DMS 273 treated with DMSO at 0.1 percent for 48 hours (cell line): ENCODE results near the gene EIF3I.

Source experiments
- DNase-seq: peaks from one replicate; lab custom pipeline; 2025; lab: John Stamatoyannopoulos, UW

The EIF3I gene

GRCh38 chr1:32198237-32199042 is 23.8 kb upstream of the EIF3I start:
- no peak for DNase-seq

- no peak for DNase-seq
Observed at GRCh38 chr1:32199043-32199716, 23.0 kb upstream of the EIF3I start.

DNA sequence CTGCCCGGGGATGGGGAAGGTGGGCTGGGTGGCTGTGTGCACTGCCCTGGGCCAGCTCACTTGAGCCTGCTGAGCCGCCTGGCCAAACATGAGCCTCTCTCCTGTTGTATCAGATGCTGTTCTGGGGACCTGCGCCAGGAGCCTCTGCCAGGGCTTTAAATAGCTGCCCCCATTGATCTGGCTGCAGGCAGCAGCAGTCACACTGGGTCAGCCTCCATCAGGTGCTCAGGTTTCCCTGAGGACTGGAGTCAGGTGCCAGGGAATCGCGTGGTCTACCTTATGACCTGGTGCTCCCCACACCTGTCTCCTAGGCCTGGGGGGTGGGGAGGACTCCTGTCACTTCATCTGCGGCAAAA is 22.5 kb upstream of the EIF3I start:
- no peak for DNase-seq

DNA sequence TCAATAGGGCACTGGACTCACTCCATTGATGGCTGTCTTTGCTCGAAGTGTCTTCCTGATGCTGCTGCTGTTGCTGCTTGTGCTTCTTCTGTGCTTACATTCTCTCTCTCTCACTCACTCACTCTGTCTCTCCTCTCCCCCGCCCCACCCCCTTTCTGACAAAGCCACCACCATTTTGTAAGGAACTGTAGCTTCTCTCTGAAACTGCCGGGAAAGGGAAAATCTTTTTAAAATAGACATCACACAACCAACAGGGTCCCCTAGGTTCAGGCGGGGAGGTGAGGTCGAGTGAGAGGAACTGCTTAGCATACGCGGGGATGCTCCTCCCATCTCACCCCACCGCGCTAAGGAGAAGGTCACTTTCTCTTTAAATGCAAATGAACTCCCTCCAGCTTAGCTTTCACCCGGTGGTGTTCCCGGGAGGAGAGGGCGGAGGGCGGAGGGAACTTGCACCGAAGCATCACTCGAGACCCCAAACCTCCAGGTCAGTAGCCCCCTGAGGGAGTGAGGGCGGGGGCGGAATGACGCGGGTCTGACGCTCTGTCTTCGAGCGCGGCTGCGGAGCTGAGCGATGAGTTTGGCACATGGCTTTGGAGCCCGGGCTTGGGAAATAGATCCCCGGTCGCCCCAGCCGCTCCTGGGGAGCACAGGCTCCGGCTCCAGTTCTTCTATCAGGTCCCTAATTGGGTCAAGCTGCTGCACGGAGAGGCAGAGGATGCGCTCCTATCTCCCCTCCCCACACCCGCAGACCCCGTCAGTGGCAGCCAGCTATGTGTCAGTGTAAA is 21.8 kb upstream of the EIF3I start, which contains the start of gene CCDC28B:
Gene CCDC28B (plus strand): TSS at position 370 of the 785 bp plus-strand sequence. CDS start 1,341 bp downstream, outside the sequence.
- no peak for DNase-seq

DNA sequence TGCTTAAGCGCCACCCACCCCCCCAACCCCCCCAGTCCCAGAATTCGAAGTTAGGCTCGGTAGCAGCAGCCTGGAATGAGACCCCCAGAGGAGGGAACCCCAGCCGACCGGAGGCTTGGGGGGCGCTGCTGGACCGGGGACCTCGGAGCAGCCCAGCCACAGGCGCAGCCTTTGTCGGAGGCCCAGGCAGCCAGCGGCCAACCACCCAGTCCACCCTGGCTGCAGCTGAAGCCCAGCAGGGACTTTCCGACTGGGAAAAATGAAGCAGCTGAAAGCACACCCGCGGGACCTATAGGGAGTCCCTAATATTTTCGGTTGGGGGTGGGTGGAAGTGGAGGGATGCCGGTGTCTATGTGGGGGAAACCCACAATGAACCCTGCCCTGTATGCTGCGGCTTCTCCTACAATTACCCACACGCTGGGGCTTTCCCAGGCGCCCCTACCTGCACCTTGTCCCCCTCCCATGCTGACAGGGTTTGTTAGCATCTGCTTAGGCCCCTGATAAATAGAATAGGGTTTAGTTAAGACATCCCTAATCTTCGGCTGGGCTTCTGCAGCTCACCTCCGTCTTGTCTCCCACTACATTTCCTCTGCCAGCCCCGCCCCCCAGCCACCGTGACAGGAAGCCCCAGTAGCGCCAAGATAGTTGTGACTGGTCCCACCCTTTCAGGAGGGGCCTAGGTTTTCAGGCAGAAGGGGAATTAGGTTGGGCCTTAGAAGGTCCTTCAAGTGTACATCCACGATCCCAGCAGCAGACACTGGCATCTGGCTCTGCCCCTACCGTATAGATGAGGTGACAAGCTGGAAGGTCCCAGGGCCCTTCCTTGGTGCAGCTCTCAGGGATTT is 21.0 kb upstream of the EIF3I start:
- DNase-seq, result no peak

- DNase-seq, result no peak
Observed at GRCh38 chr1:32204943-32205361, 17.3 kb upstream of the EIF3I start.

GRCh38 chr1:32205401-32206370 is 16.5 kb upstream of the EIF3I start, which contains the start of gene IQCC:
TSS of gene IQCC (plus strand) at chr1:32205671. CDS start at chr1:32205682, 11 bp downstream.
- DNase-seq, result peak; percentile 42

DNA sequence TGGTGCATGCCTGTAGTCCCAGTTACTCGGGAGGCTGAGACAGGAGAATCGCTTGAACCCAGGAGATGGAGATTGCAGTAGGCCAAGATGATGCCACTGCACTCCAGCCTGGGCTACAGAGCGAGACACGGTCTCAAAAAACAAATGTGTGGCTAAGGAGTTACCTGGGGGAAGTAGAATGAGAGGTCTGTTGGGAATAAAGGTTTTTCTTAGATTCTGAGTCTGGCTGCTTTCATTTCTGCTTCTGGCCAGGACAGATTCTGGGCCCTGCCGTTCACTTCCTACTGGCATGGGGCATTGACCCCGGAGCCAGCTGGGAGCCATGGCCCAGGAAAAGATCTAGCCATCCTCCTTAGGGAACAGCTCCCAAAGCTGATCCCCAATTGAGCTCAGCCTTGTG is 13.7 kb upstream of the EIF3I start:
- no peak for DNase-seq

GRCh38 chr1:32208891-32209328 is 13.3 kb upstream of the EIF3I start, which contains the start of gene DCDC2B:
TSS of gene DCDC2B (plus strand) at chr1:32209089. CDS start at chr1:32209094, 5 bp downstream.
- DNase-seq, result peak; percentile 92

DNA sequence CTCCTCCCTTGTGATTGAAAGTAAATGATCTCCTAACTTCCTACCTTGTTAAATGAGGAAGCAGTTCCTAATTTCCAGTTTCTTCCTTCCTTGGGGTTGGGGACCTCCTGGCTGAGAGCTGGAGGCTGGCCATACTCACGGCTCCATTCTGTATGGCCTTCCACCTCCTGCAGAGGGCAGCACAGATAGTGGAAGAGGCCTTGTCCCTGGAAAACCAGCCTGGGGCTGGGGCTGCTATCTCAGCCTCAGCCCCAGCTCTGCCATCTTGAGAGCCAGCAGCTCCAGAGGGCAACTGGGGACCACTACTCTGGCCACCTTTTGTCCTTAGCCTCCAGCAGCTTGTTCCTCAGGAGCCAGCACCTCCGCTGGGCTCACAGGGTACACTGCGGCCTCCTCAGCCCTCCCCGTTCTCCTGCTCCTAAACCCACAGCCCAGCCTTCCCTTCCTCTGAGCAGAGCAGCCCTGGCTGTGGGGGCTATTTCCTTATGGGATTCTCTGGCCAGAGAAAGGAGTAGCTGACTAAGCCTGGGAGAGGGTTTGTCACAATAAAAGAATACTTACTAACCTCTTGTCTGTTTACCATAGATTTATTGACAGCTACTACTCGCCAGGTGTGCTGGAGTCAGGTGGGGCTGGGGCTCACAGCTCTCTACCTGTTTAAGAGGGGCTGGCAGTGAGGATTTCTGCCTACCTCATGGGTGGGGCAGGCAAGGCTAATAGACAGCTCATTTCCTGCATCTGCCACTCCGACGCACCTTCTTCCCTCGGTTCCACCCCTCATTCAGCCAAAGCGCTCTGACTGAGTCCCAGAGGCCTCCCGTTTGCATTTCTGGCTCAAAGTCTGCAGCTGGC is 6.4 kb upstream of the EIF3I start:
- DNase-seq, result no peak

- DNase-seq, result no peak
Observed at GRCh38 chr1:32216566-32216965, 5.6 kb upstream of the EIF3I start.

DNA sequence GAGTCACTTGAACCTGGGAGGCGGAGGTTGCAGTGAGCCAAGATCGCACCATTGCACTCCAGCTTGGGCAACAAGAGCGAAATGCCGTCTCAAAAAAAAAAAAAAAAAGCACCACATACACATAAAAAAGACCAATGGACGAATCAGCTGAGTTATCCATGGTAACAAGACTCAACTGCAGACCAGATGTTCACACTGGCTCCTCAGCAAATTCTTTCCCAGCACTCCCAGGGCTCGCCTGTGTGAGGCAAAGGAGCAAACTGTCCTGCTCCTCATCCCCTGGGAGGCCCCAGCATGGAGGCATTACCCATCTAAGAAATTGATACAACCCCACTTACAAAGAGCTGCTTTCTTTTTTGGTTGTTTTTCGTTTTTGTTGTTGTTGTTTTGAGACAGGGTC is 3.2 kb upstream of the EIF3I start:
- no peak for DNase-seq

DNA sequence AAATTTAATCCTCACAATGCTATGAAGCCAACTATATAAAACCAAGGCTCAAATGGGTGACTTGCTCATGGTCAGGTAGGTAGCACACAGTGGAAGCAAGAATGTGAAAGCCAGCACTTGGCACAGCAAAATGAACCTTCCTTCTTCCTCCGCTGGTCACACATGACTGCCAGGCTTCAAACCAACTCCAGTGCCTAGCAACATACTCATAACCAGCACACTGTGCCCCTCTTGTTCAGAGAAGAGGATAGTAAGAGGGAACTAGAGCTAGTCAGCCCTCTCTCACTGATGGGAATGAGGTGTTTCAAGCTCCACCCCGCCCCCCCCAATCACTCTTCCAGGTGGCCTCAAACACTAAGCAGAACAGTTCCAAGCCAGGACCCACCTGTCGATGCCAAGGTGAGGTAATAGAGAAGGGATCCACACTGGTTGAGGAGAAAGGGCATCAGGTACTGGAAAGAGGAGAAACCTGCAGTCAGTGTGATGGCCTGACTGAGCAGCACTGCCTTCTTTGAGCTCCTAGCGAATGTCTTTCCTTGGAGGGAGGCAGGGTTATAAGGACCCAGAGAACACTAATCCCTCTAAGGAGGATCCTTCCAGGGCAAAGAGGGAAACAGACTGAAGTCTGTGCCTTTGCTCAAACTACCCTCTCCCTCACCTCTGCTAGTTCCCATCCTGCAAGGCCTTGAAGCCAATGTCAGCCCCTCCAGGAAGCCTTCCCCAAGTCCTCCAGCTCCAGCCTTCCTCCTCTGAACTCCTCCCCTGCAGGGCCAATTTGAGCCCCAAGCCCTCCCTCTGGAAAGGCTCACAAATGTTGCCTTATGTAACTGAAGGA is 1.2 kb upstream of the EIF3I start:
- DNase-seq, result no peak

GRCh38 chr1:32221581-32221979 is 627 bp upstream of the EIF3I start:
- no peak for DNase-seq

DNA sequence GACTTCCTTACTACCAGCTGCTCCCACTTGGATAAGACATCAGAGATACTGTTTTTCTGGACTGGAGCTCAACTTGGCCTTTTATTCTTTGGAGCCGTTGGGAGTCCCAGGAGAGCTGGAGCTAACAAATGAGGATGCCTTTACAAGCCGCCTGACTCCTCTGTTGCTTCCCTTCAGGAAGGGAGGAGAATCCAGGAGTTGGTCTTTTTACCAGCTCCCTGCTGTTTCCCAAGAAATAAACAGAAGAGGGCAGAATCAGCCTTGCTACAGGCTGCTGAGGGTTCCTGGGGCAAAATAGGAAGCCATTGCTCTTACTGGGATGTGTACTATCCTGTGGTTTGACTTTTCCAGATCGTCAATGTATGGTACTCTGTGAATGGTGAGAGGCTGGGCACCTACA is 1.5 kb downstream of the EIF3I start:
- DNase-seq, result no peak

DNA sequence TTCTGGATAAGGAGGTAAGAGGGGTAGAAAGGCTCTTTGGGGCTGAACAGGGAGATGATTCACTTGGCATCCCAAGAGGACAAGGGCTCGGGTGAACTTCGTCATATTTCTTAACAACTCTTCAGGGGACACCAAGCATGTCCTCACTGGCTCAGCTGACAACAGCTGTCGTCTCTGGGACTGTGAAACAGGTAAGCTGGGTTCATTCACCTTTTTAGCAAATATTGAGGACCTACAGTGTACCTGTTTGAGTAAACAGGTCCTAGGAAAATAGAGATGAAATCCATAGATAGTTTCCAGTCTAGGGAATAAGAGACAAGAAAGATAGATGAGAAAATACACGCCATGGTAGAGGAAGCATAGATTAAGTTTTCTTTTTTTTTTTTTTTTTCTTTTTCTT is 2.1 kb downstream of the EIF3I start:
- DNase-seq, result no peak

DNA sequence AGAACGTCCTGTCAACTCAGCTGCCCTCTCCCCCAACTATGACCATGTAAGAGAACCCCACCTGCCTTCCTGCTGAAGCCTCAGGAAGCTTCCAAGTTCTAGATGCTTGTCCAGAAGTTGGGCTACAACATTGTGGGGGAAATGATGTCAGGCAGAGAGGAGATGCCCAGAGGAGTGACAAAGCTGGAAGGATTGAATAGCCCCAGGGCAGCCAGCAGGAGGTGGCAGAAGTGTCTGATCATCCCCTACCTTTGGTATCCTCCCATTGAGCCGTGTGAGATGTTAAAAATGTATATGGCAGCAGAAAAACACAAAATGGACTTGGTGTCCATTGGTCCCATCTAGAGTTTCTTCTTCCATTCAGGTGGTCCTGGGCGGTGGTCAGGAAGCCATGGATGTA is 6.6 kb downstream of the EIF3I start:
- DNase-seq, result no peak

- no peak for DNase-seq
Observed at GRCh38 chr1:32231843-32232432, 9.7 kb downstream of the EIF3I start.
